Prostate gland (tissue), 2 donors: Measurements from ENCODE around the gene IGSF8. TPM values are rescaled to one million over a fixed set of nuclear protein-coding genes. Genes with fewer than 3 reads are reported as not detected.
A peak's percentile ranks its signal among the peaks of the same experiment; 100 is the strongest.

Experiments
- DNase-seq: peaks from one replicate; pipeline ENCODE4 v3.0.0-alpha.2; 2019; ENCODE audit warnings: low spot score
- H3K27ac ChIP-seq, 2 donors: fragments of 200-600 bp; sonication (generic); 2 replicates each; pipeline ENCODE4 v1.5.1; 2017 to 2019
- H3K27me3 ChIP-seq: fragments of 200-600 bp; sonication (generic); replicated peaks from 2 replicates; pipeline ENCODE4 v1.5.1; 2019; ENCODE audit not compliant: insufficient read depth
- H3K36me3 ChIP-seq, 2 donors: fragments of 200-600 bp; sonication (generic); 1 replicate in 1 of 2; 2 replicates in 1 of 2; pipeline versions ENCODE4 v1.5.1 to v1.8.1; 2017 to 2019
- H3K4me1 ChIP-seq: fragments of 200-600 bp; sonication (generic); replicated peaks from 2 replicates; pipeline ENCODE4 v1.5.1; 2019
- H3K4me3 ChIP-seq, 2 donors: fragments of 200-600 bp; sonication (generic); 2 replicates each; pipeline ENCODE4 v1.5.1; 2017 to 2019
- H3K9me3 ChIP-seq: fragments of 200-600 bp; sonication (generic); 2 replicates; pipeline ENCODE4 v1.5.1; 2017
- POLR2A ChIP-seq: fragments of 450-650 bp; IDR thresholded peaks from one replicate; pipeline ENCODE4 v1.6.1; 2016; ENCODE audit warnings: antibody characterized with exemption, mild to moderate bottlenecking
- POLR2AphosphoS5 ChIP-seq: sonication (generic); formaldehyde crosslinking; IDR thresholded peaks from one replicate; pipeline ENCODE4 v1.6.1; 2017; ENCODE audit warnings: antibody characterized with exemption
- WGBS: methylation state at CpG from one replicate; pipeline ENCODE4 v1.1.5; 2018; 5-methylcytosine and 5-hydroxymethylcytosine counted together
- intact Hi-C: fragments of 100-400 bp; cut with DNase I; formaldehyde crosslinking; loops from one replicate; pipeline ENCODE4 v1.14.2; 2022
- total RNA-seq, 2 donors: library from RNA; depleted of rRNA; stranded (reverse); fragments of >200 nt; gene quantifications; one replicate each; pipeline ENCODE4 v1.1.0, GENCODE V29; 2016
- TF ChIP-seq, protein P1 (sequence below), 4 experiments: fragments of 200-600 bp in 2 of 4; fragments of 450-650 bp in 2 of 4; sonication (generic) in 2 of 4; IDR thresholded peaks; 1 replicate in 3 of 4; 2 replicates in 1 of 4; pipeline ENCODE4 v1.5.1; 2016 to 2019; ENCODE audit warnings: antibody characterized with exemption in 4 of 4, mild to moderate bottlenecking in 2 of 4, moderate library complexity in 2 of 4

The IGSF8 gene
- total RNA-seq, 2 donors from 2014 or later = 35.9 to 101 TPM

DNA sequence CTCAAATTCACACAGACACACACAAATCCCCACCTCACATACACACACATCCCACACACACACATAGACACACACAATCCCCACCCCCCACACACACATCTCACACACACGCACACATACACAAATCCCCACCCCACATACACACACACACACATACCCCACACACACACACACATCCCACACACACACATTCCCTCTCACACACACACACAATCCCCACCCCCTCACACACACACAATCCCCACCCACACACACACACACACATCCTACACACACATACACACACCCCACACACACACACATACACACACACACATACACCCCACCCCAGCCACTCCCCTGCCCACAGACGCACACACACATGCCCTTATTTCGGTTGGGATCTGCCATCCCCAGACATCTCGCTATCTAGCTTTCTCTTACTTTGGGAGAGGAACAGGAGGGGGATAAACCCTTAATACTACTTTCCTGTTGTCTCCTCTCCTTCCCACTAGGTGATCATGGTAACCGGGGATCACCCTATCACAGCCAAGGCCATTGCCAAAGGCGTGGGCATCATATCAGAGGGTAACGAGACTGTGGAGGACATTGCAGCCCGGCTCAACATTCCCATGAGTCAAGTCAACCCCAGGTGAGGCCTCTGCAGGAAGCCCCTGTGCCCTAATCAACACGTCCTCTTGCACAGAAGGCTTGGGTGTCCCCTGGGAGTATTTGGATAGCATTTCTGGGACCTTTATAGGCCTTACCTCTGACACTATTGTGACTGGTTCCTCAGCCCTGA, 35.8 kb upstream of the IGSF8 start:
- intact Hi-C loops = no loop called here

DNA sequence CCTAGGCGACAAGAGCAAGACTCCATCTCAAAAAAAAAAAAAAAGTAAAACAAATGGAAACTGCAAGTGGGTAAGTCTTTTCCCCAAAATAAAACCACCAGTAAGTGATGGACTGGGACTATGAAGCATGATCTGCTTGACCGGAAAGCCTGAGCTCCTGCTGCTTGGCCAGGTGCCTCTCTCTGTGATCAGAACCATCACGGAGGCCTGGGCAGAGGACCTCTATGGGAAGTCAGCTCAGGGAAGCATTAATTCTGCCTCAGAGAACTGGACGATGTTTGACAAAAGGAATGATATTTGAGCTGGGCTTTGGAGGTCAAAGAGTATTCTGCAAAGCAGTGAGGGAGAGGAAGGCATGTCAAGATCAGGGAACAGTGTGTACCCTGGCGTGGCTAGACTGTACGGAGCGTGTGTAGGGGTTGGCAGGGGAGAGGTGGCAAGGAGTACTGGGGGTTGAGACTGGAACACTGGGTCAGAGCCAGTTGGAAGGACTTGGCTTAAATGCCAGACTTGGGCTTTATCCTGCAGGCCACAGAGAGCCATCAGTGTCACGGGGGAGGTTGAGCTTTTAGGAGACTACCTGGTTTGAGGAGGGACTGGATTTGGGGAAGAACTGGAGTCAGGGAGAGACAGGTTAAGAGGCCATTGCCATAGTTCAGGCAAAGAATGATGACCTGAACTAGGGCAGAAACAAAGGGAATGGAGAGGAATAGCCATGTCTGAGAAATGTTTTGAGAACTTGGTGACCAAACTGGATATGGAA, 33.6 kb upstream of the IGSF8 start:
- H3K27ac ChIP-seq = no peak overlapping the region
- intact Hi-C loops = no loop called here
- H3K27me3 ChIP-seq = no peaks in the 10 kb centered on the region
- no peaks in the 10 kb centered on the region for H3K36me3 ChIP-seq
- 50% methylated on average over 8 of the region's 8 CpGs for WGBS
- DNase-seq = no peak
- H3K4me1 ChIP-seq = no peaks in the 10 kb centered on the region
- no peaks in the 10 kb centered on the region for H3K9me3 ChIP-seq
- TF ChIP-seq POLR2AphosphoS5 (peak; percentile 74), POLR2A (no peak)
- TF ChIP-seq, protein P1, sequence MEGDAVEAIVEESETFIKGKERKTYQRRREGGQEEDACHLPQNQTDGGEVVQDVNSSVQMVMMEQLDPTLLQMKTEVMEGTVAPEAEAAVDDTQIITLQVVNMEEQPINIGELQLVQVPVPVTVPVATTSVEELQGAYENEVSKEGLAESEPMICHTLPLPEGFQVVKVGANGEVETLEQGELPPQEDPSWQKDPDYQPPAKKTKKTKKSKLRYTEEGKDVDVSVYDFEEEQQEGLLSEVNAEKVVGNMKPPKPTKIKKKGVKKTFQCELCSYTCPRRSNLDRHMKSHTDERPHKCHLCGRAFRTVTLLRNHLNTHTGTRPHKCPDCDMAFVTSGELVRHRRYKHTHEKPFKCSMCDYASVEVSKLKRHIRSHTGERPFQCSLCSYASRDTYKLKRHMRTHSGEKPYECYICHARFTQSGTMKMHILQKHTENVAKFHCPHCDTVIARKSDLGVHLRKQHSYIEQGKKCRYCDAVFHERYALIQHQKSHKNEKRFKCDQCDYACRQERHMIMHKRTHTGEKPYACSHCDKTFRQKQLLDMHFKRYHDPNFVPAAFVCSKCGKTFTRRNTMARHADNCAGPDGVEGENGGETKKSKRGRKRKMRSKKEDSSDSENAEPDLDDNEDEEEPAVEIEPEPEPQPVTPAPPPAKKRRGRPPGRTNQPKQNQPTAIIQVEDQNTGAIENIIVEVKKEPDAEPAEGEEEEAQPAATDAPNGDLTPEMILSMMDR (IDR thresholded peaks at IDR 0.05) = no peak
- no peak overlapping the region for H3K4me3 ChIP-seq

More for the DNA sequence above, 35.8 kb upstream of the IGSF8 start:
- Histone ChIP-seq H3K4me1 (no peaks in the 10 kb centered on the region), H3K9me3 (no peaks in the 10 kb centered on the region), H3K27me3 (no peaks in the 10 kb centered on the region), H3K27ac (no peak overlapping the region), H3K4me3 (no peak overlapping the region), H3K36me3 (no peaks in the 10 kb centered on the region)
- TF ChIP-seq POLR2A = no peak
- WGBS = 88% methylated on average over 9 of the region's 9 CpGs
- no peak for DNase-seq

DNA sequence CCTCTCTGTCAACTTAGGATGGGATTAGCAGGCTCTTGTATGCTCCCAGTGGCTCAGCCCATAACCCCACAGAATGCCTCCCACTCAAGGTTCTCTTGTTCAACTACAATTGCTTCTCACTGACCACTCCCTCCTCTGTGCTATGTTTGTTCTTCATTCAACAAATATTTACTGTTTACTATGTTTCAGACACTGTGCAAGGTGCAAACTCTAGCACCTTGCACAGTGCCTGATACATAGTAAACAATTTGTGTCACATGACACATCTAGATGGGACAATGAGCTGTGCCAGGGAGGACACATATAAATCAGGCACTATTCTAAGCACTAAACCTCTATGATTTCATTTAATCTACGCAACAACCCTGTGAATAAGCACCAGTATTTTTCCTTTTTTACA, 32.5 kb upstream of the IGSF8 start:
- intact Hi-C loops = no loop called here
- 87% methylated on average over 1 of the region's 1 CpG for WGBS
- Histone ChIP-seq H3K27me3 (no peaks in the 10 kb centered on the region), H3K27ac (no peak overlapping the region), H3K36me3 (no peaks in the 10 kb centered on the region), H3K9me3 (no peaks in the 10 kb centered on the region), H3K4me3 (no peak overlapping the region), H3K4me1 (no peaks in the 10 kb centered on the region)
- TF ChIP-seq, protein P1 (IDR thresholded peaks at IDR 0.05) = no peak
- TF ChIP-seq POLR2A (no peak), POLR2AphosphoS5 (no peak)
- no peak for DNase-seq

DNA sequence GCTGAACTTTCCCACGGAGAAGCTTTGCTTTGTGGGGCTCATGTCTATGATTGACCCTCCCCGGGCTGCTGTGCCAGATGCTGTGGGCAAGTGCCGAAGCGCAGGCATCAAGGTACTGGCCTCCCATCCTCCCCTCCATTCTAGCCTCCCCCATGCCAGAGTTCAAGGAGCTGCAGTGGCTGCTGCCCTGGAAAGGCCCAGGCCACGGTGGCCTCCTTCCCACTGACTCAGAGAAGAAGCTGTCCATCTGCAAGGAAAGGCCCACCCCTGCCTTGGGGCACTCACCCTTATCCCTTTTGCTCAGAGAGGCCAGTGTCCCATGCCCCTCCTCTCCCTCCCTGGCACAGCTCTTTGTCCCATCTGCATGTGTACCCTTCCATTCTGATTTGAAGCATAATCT, 32.1 kb upstream of the IGSF8 start:
- WGBS = 87% methylated on average over 5 of the region's 5 CpGs
- intact Hi-C loops = no loop called here
- no peaks in the 10 kb centered on the region for H3K36me3 ChIP-seq
- H3K4me3 ChIP-seq = no peak overlapping the region
- DNase-seq = no peak
- no peaks in the 10 kb centered on the region for H3K9me3 ChIP-seq
- H3K4me1 ChIP-seq = no peaks in the 10 kb centered on the region
- H3K27ac ChIP-seq = no peak overlapping the region
- H3K27me3 ChIP-seq = no peaks in the 10 kb centered on the region
- TF ChIP-seq POLR2A = no peak
- TF ChIP-seq, protein P1 (IDR thresholded peaks at IDR 0.05) = no peak
- no peak for TF ChIP-seq POLR2AphosphoS5

DNA sequence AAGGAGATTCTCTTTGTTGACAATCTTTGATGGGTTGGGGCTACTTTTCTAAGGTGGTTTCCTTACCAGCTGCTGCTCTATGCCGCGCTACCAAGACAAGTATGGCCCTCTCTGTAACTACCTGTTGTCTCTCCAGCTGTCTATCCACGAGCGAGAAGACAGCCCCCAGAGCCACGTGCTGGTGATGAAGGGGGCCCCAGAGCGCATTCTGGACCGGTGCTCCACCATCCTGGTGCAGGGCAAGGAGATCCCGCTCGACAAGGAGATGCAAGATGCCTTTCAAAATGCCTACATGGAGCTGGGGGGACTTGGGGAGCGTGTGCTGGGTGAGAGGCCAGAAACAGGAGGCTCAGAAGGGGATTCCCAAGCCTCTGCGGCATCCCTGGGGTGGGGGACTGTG, 31.5 kb upstream of the IGSF8 start:
- Histone ChIP-seq H3K9me3 (no peaks in the 10 kb centered on the region), H3K27ac (no peak overlapping the region), H3K36me3 (no peaks in the 10 kb centered on the region), H3K27me3 (no peaks in the 10 kb centered on the region), H3K4me3 (no peak overlapping the region), H3K4me1 (no peaks in the 10 kb centered on the region)
- DNase-seq = no peak
- TF ChIP-seq POLR2AphosphoS5 = no peak
- TF ChIP-seq, protein P1 (IDR thresholded peaks at IDR 0.05) = no peak
- TF ChIP-seq POLR2A = no peak
- intact Hi-C loops = no loop called here
- 86% methylated on average over 11 of the region's 11 CpGs for WGBS
